ENCODE measurements around the gene PRRT3. TPM values are rescaled to one million over a fixed set of nuclear protein-coding genes. Genes with fewer than 3 reads are reported as not detected.

PRRT3 gene
- total and polyA plus RNA-seq, 9 of the 15 experiments (the other 6 are each of a cell fraction or from before 2014, with no cell fraction given), result 0.06 to 1.9 (median 1.2) TPM

DNA sequence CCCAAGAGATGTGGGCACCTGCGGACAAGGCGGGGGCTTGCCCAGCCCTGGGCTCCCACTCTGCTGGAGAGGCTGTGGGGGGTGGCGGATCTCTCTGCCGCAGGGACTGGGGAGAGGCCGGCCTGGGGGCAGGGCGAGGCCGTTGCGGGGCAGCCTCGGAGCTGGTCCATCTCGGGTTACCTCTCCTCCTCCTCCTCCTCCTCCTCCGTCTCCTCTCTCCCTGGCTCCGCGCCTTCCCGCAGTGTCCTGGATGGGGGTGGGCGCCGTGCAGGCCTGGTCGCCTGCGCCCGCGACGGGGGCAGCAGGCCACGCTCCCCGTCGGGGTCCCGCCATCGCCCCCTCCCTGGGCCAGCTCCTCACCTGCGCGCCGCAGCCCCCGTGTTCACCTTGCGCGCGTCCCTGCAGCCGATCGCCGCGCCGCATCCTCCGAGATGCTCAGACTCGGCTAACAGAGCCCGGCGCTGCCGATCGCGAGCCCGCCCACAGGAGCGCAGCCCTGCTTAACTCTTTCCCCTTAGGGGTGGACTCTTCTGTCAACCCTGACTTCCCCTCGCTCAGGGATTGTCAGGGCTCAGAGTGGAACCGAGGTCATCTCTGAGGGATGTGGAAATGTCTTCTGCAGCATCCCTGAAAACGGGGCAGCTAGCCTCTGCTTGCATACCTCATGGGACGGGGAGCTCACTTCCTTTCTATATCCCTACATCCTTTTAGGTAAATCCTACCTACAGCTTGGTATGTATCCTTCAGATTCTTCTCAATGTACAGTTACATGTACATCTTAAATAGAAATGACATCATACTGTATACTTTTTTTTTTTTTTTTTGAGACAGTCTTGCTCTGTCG, at the start of gene PRRT3 (continued):
- no peak for TF ChIP-seq HOMEZ (CRISPR knock-in tag; IDR thresholded peaks at IDR 0.05)
- TF ChIP-seq RFX7 (CRISPR knock-in tag; IDR thresholded peaks at IDR 0.05), result no peak
- peak; percentile 95 for TF ChIP-seq SMARCA5 (IDR thresholded peaks at IDR 0.05)
- TF ChIP-seq, protein P1, sequence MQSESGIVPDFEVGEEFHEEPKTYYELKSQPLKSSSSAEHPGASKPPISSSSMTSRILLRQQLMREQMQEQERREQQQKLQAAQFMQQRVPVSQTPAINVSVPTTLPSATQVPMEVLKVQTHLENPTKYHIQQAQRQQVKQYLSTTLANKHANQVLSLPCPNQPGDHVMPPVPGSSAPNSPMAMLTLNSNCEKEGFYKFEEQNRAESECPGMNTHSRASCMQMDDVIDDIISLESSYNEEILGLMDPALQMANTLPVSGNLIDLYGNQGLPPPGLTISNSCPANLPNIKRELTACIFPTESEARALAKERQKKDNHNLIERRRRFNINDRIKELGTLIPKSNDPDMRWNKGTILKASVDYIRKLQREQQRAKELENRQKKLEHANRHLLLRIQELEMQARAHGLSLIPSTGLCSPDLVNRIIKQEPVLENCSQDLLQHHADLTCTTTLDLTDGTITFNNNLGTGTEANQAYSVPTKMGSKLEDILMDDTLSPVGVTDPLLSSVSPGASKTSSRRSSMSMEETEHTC (IDR thresholded peaks at IDR 0.05), result no peak
- TF ChIP-seq, protein P2, sequence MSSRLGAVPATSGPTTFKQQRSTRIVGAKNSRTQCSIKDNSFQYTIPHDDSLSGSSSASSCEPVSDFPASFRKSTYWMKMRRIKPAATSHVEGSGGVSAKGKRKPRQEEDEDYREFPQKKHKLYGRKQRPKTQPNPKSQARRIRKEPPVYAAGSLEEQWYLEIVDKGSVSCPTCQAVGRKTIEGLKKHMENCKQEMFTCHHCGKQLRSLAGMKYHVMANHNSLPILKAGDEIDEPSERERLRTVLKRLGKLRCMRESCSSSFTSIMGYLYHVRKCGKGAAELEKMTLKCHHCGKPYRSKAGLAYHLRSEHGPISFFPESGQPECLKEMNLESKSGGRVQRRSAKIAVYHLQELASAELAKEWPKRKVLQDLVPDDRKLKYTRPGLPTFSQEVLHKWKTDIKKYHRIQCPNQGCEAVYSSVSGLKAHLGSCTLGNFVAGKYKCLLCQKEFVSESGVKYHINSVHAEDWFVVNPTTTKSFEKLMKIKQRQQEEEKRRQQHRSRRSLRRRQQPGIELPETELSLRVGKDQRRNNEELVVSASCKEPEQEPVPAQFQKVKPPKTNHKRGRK (tag; IDR thresholded peaks at IDR 0.05), result no peak
- TF ChIP-seq ZNF232 (CRISPR knock-in tag; IDR thresholded peaks at IDR 0.05), result no peak
- TF ChIP-seq FOXJ2 (tag; IDR thresholded peaks at IDR 0.05), result no peak
- TF ChIP-seq KLF16 (IDR thresholded peaks at IDR 0.05), result no peak
- TF ChIP-seq GTF3C2 (IDR thresholded peaks at IDR 0.05; ENCODE audit: borderline replicate concordance, extremely low read depth, insufficient read length), result no peak
- TF ChIP-seq PTBP1 (IDR thresholded peaks at IDR 0.05; ENCODE audit: low read depth, low read length), result 0 out of 2 replicates have a peak, but pooled peaks have one; percentile 87
- TF ChIP-seq, protein P3, sequence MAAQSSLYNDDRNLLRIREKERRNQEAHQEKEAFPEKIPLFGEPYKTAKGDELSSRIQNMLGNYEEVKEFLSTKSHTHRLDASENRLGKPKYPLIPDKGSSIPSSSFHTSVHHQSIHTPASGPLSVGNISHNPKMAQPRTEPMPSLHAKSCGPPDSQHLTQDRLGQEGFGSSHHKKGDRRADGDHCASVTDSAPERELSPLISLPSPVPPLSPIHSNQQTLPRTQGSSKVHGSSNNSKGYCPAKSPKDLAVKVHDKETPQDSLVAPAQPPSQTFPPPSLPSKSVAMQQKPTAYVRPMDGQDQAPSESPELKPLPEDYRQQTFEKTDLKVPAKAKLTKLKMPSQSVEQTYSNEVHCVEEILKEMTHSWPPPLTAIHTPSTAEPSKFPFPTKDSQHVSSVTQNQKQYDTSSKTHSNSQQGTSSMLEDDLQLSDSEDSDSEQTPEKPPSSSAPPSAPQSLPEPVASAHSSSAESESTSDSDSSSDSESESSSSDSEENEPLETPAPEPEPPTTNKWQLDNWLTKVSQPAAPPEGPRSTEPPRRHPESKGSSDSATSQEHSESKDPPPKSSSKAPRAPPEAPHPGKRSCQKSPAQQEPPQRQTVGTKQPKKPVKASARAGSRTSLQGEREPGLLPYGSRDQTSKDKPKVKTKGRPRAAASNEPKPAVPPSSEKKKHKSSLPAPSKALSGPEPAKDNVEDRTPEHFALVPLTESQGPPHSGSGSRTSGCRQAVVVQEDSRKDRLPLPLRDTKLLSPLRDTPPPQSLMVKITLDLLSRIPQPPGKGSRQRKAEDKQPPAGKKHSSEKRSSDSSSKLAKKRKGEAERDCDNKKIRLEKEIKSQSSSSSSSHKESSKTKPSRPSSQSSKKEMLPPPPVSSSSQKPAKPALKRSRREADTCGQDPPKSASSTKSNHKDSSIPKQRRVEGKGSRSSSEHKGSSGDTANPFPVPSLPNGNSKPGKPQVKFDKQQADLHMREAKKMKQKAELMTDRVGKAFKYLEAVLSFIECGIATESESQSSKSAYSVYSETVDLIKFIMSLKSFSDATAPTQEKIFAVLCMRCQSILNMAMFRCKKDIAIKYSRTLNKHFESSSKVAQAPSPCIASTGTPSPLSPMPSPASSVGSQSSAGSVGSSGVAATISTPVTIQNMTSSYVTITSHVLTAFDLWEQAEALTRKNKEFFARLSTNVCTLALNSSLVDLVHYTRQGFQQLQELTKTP (IDR thresholded peaks at IDR 0.05; ENCODE audit: low read depth in 1 of 2, partially characterized antibody in 2 of 2), result no peak
- TF ChIP-seq CBX1 (IDR thresholded peaks at IDR 0.05; ENCODE audit: low read depth), result peak; percentile 94; the same call in 1 of the 2 replicates
- TF ChIP-seq, protein P4, sequence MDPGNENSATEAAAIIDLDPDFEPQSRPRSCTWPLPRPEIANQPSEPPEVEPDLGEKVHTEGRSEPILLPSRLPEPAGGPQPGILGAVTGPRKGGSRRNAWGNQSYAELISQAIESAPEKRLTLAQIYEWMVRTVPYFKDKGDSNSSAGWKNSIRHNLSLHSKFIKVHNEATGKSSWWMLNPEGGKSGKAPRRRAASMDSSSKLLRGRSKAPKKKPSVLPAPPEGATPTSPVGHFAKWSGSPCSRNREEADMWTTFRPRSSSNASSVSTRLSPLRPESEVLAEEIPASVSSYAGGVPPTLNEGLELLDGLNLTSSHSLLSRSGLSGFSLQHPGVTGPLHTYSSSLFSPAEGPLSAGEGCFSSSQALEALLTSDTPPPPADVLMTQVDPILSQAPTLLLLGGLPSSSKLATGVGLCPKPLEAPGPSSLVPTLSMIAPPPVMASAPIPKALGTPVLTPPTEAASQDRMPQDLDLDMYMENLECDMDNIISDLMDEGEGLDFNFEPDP (CRISPR knock-in tag; IDR thresholded peaks at IDR 0.05), result no peak

Data from K562 (cell line).